Neural cell (in vitro differentiated cells): Measurements from ENCODE around the gene GABRB2. TPM values are rescaled to one million over a fixed set of nuclear protein-coding genes. Genes with fewer than 3 reads are reported as not detected.

Experiments
- H2AFZ ChIP-seq: fragments of 200-600, 300-800 bp; sonication (generic), shearing (Covaris generic); 2 replicates; pipeline ENCODE4 v1.6.0; 2014; ENCODE audit warnings: low read depth, mild to moderate bottlenecking, antibody characterized with exemption, low read length, moderate library complexity
- H3F3A ChIP-seq: fragments of 200-600 bp; shearing (Covaris generic); 2 replicates; pipeline ENCODE4 v1.6.1; 2016; ENCODE audit warnings: mild to moderate bottlenecking, moderate library complexity, mixed read lengths, antibody characterized with exemption, low read length; ENCODE audit not compliant: insufficient read depth, poor library complexity, severe bottlenecking
- H3K27ac ChIP-seq: fragments of 200-600, 300-800 bp; sonication (generic), shearing (Covaris generic); 2 replicates; pipeline ENCODE4 v1.5.1; 2014; ENCODE audit warnings: mild to moderate bottlenecking, low read length, moderate library complexity
- H3K27me3 ChIP-seq: fragments of 300-800, 200-600 bp; sonication (generic), shearing (Covaris generic); 2 replicates; pipeline ENCODE4 v1.6.0; 2014; ENCODE audit warnings: mild to moderate bottlenecking, low read depth, low read length, moderate library complexity; ENCODE audit not compliant: insufficient read depth
- H3K36me3 ChIP-seq: fragments of 300-800, 200-600 bp; sonication (generic), shearing (Covaris generic); 2 replicates; pipeline ENCODE4 v1.5.1; 2014; ENCODE audit warnings: mild to moderate bottlenecking, antibody characterized with exemption, low read length, moderate library complexity; ENCODE audit not compliant: insufficient read depth
- H3K4me2 ChIP-seq: fragments of 300-800, 200-600 bp; sonication (generic), shearing (Covaris generic); 2 replicates; pipeline ENCODE4 v1.6.0; 2014; ENCODE audit warnings: mild to moderate bottlenecking, low read length
- H3K4me3 ChIP-seq: fragments of 300-800, 200-600 bp; sonication (generic), shearing (Covaris generic); 2 replicates; pipeline ENCODE4 v1.5.1; 2014; ENCODE audit warnings: mild to moderate bottlenecking, low read length, moderate library complexity
- H3K79me2 ChIP-seq: fragments of 200-600 bp; shearing (Covaris generic); replicated peaks from 2 replicates; pipeline ENCODE4 v1.6.0; 2014; ENCODE audit warnings: mild to moderate bottlenecking, low read length, moderate library complexity; ENCODE audit not compliant: insufficient read depth
- H3K9ac ChIP-seq: fragments of 300-800, 200-600 bp; sonication (generic), shearing (Covaris generic); 2 replicates; pipeline ENCODE4 v1.6.1; 2016; ENCODE audit warnings: mild to moderate bottlenecking, low read length, mixed read lengths
- H3K9me2 ChIP-seq: fragments of 200-600 bp; shearing (Covaris generic); 2 replicates; pipeline ENCODE4 v1.6.1; 2016; ENCODE audit warnings: mild to moderate bottlenecking, low read length, mixed read lengths; ENCODE audit not compliant: insufficient read depth
- H3K9me3 ChIP-seq: fragments of 200-600, 300-800 bp; sonication (generic), shearing (Covaris generic); 2 replicates; pipeline ENCODE4 v1.6.1; 2016; ENCODE audit warnings: mild to moderate bottlenecking, mixed run types, low read length, moderate library complexity, mixed read lengths
- H4K20me1 ChIP-seq: fragments of 200-600 bp; shearing (Covaris generic); 2 replicates; pipeline ENCODE4 v1.6.1; 2016; ENCODE audit warnings: mild to moderate bottlenecking, mixed run types; ENCODE audit not compliant: insufficient read depth
- EP300 ChIP-seq: fragments of 450-650 bp; conservative IDR thresholded peaks from 2 replicates; pipeline ENCODE4 v1.6.1; 2014; ENCODE audit warnings: antibody characterized with exemption, mild to moderate bottlenecking, moderate library complexity; ENCODE audit not compliant: poor library complexity, severe bottlenecking
- EZH2 ChIP-seq: fragments of 200-600, 300-800 bp; shearing (Covaris generic), sonication (generic); IDR thresholded peaks from 2 replicates; pipeline ENCODE4 v1.6.1; 2014; ENCODE audit warnings: antibody characterized with exemption, low read length, borderline replicate concordance, mild to moderate bottlenecking; ENCODE audit not compliant: insufficient read depth, poor library complexity, severe bottlenecking
- MXI1 ChIP-seq: fragments of 450-650 bp; conservative IDR thresholded peaks from 2 replicates; pipeline ENCODE4 v1.6.1; 2014; ENCODE audit warnings: antibody characterized with exemption, mild to moderate bottlenecking; ENCODE audit not compliant: poor library complexity, severe bottlenecking
- POLR2AphosphoS5 ChIP-seq: IDR thresholded peaks from 2 replicates; pipeline ENCODE4 v1.6.1; 2012
- RAD21 ChIP-seq: fragments of 450-650 bp; conservative IDR thresholded peaks from 2 replicates; pipeline ENCODE4 v1.6.1; 2014; ENCODE audit warnings: antibody characterized with exemption, mild to moderate bottlenecking, moderate library complexity
- SMC3 ChIP-seq: fragments of 450-650 bp; conservative IDR thresholded peaks from 2 replicates; pipeline ENCODE4 v1.6.1; 2014; ENCODE audit warnings: antibody characterized with exemption, mild to moderate bottlenecking, moderate library complexity; ENCODE audit not compliant: poor library complexity
- TAF1 ChIP-seq: IDR thresholded peaks from 2 replicates; pipeline ENCODE4 v1.6.1; 2012; ENCODE audit warnings: low read depth
- polyA plus RNA-seq: library from polyadenylated mRNA; depleted of rRNA; stranded (reverse); fragments of >200 nt; gene quantifications from 2 replicates; pipeline ENCODE4 v1.2.3, GENCODE V29; 2014
- TF ChIP-seq, protein P1 (sequence below): IDR thresholded peaks from 2 replicates; pipeline ENCODE4 v1.6.1; 2012; ENCODE audit warnings: borderline replicate concordance
- TF ChIP-seq, protein P2 (sequence below): fragments of 450-650 bp; IDR thresholded peaks from 2 replicates; pipeline ENCODE4 v1.5.1; 2014; ENCODE audit warnings: antibody characterized with exemption, mild to moderate bottlenecking, moderate library complexity; ENCODE audit not compliant: poor library complexity, severe bottlenecking

The GABRB2 gene
- polyA plus RNA-seq, 1 donor from 2014 or later: 106 TPM

GRCh38 chr5:161580621-161581020, 34.1 kb upstream of the GABRB2 start:
- Histone ChIP-seq H3K79me2 (no peaks in the 10 kb centered on the region), H4K20me1 (no peaks in the 10 kb centered on the region), H3K4me3 (no peak overlapping the region), H3K4me2 (no peak overlapping the region), H3K9ac (no peak overlapping the region), H3K9me2 (no peaks in the 10 kb centered on the region), H3K36me3 (no peaks in the 10 kb centered on the region), H3F3A (no peaks in the 10 kb centered on the region), H3K27ac (no peak overlapping the region), H3K27me3 (no peaks in the 10 kb centered on the region), H3K9me3 (no peaks in the 10 kb centered on the region), H2AFZ (no peak overlapping the region)
- no peak for TF ChIP-seq POLR2AphosphoS5
- no peak for TF ChIP-seq MXI1
- TF ChIP-seq, protein P1, sequence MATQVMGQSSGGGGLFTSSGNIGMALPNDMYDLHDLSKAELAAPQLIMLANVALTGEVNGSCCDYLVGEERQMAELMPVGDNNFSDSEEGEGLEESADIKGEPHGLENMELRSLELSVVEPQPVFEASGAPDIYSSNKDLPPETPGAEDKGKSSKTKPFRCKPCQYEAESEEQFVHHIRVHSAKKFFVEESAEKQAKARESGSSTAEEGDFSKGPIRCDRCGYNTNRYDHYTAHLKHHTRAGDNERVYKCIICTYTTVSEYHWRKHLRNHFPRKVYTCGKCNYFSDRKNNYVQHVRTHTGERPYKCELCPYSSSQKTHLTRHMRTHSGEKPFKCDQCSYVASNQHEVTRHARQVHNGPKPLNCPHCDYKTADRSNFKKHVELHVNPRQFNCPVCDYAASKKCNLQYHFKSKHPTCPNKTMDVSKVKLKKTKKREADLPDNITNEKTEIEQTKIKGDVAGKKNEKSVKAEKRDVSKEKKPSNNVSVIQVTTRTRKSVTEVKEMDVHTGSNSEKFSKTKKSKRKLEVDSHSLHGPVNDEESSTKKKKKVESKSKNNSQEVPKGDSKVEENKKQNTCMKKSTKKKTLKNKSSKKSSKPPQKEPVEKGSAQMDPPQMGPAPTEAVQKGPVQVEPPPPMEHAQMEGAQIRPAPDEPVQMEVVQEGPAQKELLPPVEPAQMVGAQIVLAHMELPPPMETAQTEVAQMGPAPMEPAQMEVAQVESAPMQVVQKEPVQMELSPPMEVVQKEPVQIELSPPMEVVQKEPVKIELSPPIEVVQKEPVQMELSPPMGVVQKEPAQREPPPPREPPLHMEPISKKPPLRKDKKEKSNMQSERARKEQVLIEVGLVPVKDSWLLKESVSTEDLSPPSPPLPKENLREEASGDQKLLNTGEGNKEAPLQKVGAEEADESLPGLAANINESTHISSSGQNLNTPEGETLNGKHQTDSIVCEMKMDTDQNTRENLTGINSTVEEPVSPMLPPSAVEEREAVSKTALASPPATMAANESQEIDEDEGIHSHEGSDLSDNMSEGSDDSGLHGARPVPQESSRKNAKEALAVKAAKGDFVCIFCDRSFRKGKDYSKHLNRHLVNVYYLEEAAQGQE: no peak
- TF ChIP-seq TAF1: no peak
- TF ChIP-seq EP300: no peak
- no peak for TF ChIP-seq EZH2
- TF ChIP-seq, protein P2, sequence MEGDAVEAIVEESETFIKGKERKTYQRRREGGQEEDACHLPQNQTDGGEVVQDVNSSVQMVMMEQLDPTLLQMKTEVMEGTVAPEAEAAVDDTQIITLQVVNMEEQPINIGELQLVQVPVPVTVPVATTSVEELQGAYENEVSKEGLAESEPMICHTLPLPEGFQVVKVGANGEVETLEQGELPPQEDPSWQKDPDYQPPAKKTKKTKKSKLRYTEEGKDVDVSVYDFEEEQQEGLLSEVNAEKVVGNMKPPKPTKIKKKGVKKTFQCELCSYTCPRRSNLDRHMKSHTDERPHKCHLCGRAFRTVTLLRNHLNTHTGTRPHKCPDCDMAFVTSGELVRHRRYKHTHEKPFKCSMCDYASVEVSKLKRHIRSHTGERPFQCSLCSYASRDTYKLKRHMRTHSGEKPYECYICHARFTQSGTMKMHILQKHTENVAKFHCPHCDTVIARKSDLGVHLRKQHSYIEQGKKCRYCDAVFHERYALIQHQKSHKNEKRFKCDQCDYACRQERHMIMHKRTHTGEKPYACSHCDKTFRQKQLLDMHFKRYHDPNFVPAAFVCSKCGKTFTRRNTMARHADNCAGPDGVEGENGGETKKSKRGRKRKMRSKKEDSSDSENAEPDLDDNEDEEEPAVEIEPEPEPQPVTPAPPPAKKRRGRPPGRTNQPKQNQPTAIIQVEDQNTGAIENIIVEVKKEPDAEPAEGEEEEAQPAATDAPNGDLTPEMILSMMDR: no peak
- no peak for TF ChIP-seq SMC3
- TF ChIP-seq RAD21: no peak

- H3K9ac ChIP-seq: no peak overlapping the region
- H3K27me3 ChIP-seq: no peaks in the 10 kb centered on the region
- no peak overlapping the region for H2AFZ ChIP-seq
- no peaks in the 10 kb centered on the region for H3F3A ChIP-seq
- no peak overlapping the region for H3K4me2 ChIP-seq
- no peaks in the 10 kb centered on the region for H3K9me2 ChIP-seq
- H4K20me1 ChIP-seq: no peaks in the 10 kb centered on the region
- H3K27ac ChIP-seq: no peak overlapping the region
- no peaks in the 10 kb centered on the region for H3K9me3 ChIP-seq
- no peak overlapping the region for H3K4me3 ChIP-seq
- TF ChIP-seq EP300 (no peak), EZH2 (no peak), TAF1 (no peak), RAD21 (no peak), POLR2AphosphoS5 (no peak), MXI1 (no peak), SMC3 (no peak)
- TF ChIP-seq, protein P2: no peak
- TF ChIP-seq, protein P1: no peak
- no peaks in the 10 kb centered on the region for H3K79me2 ChIP-seq
- H3K36me3 ChIP-seq: no peaks in the 10 kb centered on the region
Observed at GRCh38 chr5:161572914-161573313, 26.4 kb upstream of the GABRB2 start.
